K562 (cell line): Measurements from ENCODE around the gene ACAD10. TPM values are rescaled to one million over a fixed set of nuclear protein-coding genes. Genes with fewer than 3 reads are reported as not detected.

Experiments
- CEBPB ChIP-seq: fragments of 450-650 bp; IDR thresholded peaks from 2 replicates; pipeline ENCODE4 v1.6.1; 2016; ENCODE audit warnings: missing genetic modification characterization, missing compliant biosample characterization
- ELF1 ChIP-seq: fragments of 200-800 bp; sonication (Bioruptor generic); IDR thresholded peaks from 2 replicates; pipeline ENCODE4 v1.6.1; 2016; ENCODE audit warnings: missing genetic modification characterization, missing compliant biosample characterization
- ETV6 ChIP-seq, 3 experiments: fragments of 150-350 bp in 1 of 3; sonication (generic) in 1 of 3; formaldehyde crosslinking in 1 of 3; IDR thresholded peaks; 2 replicates each; pipeline versions ENCODE4 v1.6.1 to v1.8.0; 2014 to 2022; ENCODE audit warnings: borderline replicate concordance in 2 of 3, low read depth in 2 of 3, antibody characterized with exemption in 1 of 3, low read length in 1 of 3, mild to moderate bottlenecking in 1 of 3, missing genetic modification reagents in 1 of 3
- HDAC6 ChIP-seq: IDR thresholded peaks from 2 replicates; pipeline ENCODE4 v1.6.1; 2012; ENCODE audit warnings: low read depth, mild to moderate bottlenecking, control low read depth, inconsistent platforms, low read length, moderate library complexity
- HNRNPLL ChIP-seq: fragments of 200-400 bp; formaldehyde crosslinking; IDR thresholded peaks from 2 replicates; pipeline ENCODE4 v1.6.1; 2017; ENCODE audit warnings: low read length, low read depth, mild to moderate bottlenecking; ENCODE audit not compliant: poor library complexity, severe bottlenecking
- HOXB6 ChIP-seq: fragments of 250-450 bp; sonication (Bioruptor Pico); IDR thresholded peaks from 2 replicates; pipeline ENCODE4 v1.5.1; 2022; ENCODE audit warnings: mild to moderate bottlenecking, borderline replicate concordance
- KDM1A ChIP-seq, 2 experiments: fragments of 450-650 bp; IDR thresholded peaks; 2 replicates each; pipeline ENCODE4 v1.6.1; 2016; ENCODE audit warnings: mild to moderate bottlenecking in 2 of 2
- MIER1 ChIP-seq: fragments of 450-650 bp; IDR thresholded peaks from 2 replicates; pipeline ENCODE4 v1.6.1; 2016; ENCODE audit warnings: antibody characterized with exemption, mild to moderate bottlenecking, low read depth
- MTA2 ChIP-seq: fragments of 450-650 bp; IDR thresholded peaks from 2 replicates; pipeline ENCODE4 v1.6.1; 2016; ENCODE audit warnings: low read depth
- MYBL2 ChIP-seq, 2 experiments: fragments of 450-650 bp in 1 of 2; sonication (generic) in 1 of 2; formaldehyde crosslinking in 1 of 2; IDR thresholded peaks; 2 replicates each; pipeline versions ENCODE4 v1.6.1 to v1.8.1; 2017 to 2022; ENCODE audit warnings: borderline replicate concordance in 1 of 2, inconsistent platforms in 1 of 2, low read depth in 1 of 2, mild to moderate bottlenecking in 1 of 2, missing genetic modification reagents in 1 of 2, moderate library complexity in 1 of 2
- PML ChIP-seq: IDR thresholded peaks from 2 replicates; pipeline ENCODE4 v1.6.1; 2012; ENCODE audit warnings: low read length, inconsistent platforms
- PTBP1 ChIP-seq: fragments of 200-400 bp; formaldehyde crosslinking; IDR thresholded peaks from 2 replicates; pipeline ENCODE4 v1.6.1; 2017; ENCODE audit warnings: low read depth, low read length
- RBM25 ChIP-seq: fragments of 200-400 bp; formaldehyde crosslinking; IDR thresholded peaks from 2 replicates; pipeline ENCODE4 v1.6.1; 2018; ENCODE audit warnings: low read length, low read depth, moderate library complexity; ENCODE audit not compliant: severe bottlenecking
- SRSF9 ChIP-seq: fragments of 200-400 bp; formaldehyde crosslinking; IDR thresholded peaks from 2 replicates; pipeline ENCODE4 v1.6.1; 2017; ENCODE audit warnings: low read depth, low read length, borderline replicate concordance
- WHSC1 ChIP-seq: IDR thresholded peaks from one replicate; pipeline ENCODE4 v1.6.1; 2012; ENCODE audit warnings: low read length, control low read depth, inconsistent platforms
- ZNF274 ChIP-seq: IDR thresholded peaks from 2 replicates; pipeline ENCODE4 v1.6.1; 2011; ENCODE audit warnings: low read depth, mild to moderate bottlenecking, low read length, moderate library complexity, borderline replicate concordance
- polyA plus RNA-seq, 8 experiments: library from polyadenylated mRNA; depleted of rRNA in 4 of 8; stranded (reverse) in 5 of 8; unstranded in 3 of 8; fragments of >200 nt; fragmentation: Nextera tagmentation in 2 of 8; fragmentation: Illumina TruSeq in 1 of 8; extraction: Ambion mirVana in 2 of 8; extraction: Trizol in 1 of 8; gene quantifications; 2 replicates each; pipeline versions ENCODE4 v1.2.1 to v1.2.3, GENCODE V29; 2011 to 2014; ENCODE audit warnings: inconsistent platforms in 1 of 8, missing spikeins in 1 of 8
- total RNA-seq, 7 experiments: library from RNA; depleted of rRNA in 6 of 7; stranded (reverse); fragments of >200 nt in 6 of 7; fragmentation: Illumina TruSeq in 2 of 7; extraction: Trizol in 2 of 7; gene quantifications; 2 replicates each; pipeline versions ENCODE4 v1.2.1 to v1.2.3, GENCODE V29; 2011 to 2021; ENCODE audit warnings: low replicate concordance in 1 of 7
- TF ChIP-seq, protein P1 (sequence below): fragments of 250-450 bp; sonication (Bioruptor Pico); IDR thresholded peaks from 2 replicates; pipeline ENCODE4 v1.4.0; 2020; ENCODE audit warnings: mild to moderate bottlenecking, moderate library complexity
- TF ChIP-seq, protein P2 (sequence below): fragments of 450-650 bp; IDR thresholded peaks from 2 replicates; pipeline ENCODE4 v1.6.1; 2016; ENCODE audit warnings: mild to moderate bottlenecking
- TF ChIP-seq, protein P3 (sequence below): fragments of 450-650 bp; IDR thresholded peaks from one replicate; pipeline ENCODE4 v1.6.1; 2018; ENCODE audit warnings: mild to moderate bottlenecking, moderate library complexity; ENCODE audit not compliant: partially characterized antibody

Gene ACAD10
- total and polyA plus RNA-seq, 9 of the 15 experiments (the other 6 are each of a cell fraction or from before 2014, with no cell fraction given), result 2.3 to 19.2 (median 12.0) TPM

DNA sequence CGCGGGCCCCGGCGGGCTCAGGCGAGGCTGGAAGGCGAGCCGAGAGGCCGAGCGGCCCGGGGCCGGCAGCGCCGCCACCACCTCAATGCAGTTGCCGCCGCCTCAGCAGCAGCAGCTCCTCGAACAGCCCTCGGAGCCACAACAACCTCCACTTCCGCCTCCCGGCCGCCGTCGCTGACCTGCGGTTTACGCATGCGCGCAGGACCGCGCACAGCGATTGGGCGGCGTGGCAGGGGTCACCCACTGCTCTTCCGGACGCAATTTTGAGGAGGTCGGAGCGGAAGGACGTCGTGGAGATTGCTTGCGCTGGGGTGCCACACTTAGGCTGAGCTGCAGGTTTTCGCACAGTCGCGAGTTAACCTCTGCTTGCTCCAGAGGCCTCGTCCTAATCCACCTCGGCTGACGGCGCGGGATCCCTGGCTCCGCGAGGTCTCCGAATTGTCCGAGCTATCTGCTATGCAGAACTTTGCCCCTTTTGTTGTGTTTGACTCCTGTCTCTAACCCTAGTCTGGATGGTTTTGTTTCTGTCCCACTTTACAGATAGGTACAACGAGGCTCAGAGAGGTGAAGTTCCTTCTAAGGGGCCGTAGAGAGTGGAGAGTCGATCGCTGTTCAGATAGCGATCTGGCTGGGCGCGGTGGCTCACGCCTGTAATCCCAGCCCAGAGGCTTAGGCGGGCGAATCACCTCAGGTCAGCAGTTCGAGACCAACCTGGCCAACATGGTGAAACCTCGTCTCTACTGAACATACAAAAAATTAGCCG is at the start of gene ACAD10, which contains the start of gene BRAP (continued):
- TF ChIP-seq, protein P1, sequence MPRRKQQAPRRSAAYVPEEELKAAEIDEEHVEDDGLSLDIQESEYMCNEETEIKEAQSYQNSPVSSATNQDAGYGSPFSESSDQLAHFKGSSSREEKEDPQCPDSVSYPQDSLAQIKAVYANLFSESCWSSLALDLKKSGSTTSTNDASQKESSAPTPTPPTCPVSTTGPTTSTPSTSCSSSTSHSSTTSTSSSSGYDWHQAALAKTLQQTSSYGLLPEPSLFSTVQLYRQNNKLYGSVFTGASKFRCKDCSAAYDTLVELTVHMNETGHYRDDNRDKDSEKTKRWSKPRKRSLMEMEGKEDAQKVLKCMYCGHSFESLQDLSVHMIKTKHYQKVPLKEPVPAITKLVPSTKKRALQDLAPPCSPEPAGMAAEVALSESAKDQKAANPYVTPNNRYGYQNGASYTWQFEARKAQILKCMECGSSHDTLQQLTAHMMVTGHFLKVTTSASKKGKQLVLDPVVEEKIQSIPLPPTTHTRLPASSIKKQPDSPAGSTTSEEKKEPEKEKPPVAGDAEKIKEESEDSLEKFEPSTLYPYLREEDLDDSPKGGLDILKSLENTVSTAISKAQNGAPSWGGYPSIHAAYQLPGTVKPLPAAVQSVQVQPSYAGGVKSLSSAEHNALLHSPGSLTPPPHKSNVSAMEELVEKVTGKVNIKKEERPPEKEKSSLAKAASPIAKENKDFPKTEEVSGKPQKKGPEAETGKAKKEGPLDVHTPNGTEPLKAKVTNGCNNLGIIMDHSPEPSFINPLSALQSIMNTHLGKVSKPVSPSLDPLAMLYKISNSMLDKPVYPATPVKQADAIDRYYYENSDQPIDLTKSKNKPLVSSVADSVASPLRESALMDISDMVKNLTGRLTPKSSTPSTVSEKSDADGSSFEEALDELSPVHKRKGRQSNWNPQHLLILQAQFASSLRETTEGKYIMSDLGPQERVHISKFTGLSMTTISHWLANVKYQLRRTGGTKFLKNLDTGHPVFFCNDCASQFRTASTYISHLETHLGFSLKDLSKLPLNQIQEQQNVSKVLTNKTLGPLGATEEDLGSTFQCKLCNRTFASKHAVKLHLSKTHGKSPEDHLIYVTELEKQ (CRISPR knock-in tag), result no peak
- TF ChIP-seq RBM25 (peak; percentile 97), HNRNPLL (peak; percentile 65), MIER1 (no peak), MYBL2 (IDR thresholded peaks at IDR 0.05; ENCODE audit: low read depth) (no peak), MYBL2 (CRISPR knock-in tag; IDR thresholded peaks at IDR 0.05; ENCODE audit: borderline replicate concordance) (no peak), ETV6 (IDR thresholded peaks at IDR 0.05; ENCODE audit: borderline replicate concordance in 1 of 2, low read depth in 2 of 2, low read length in 1 of 2) (no peak), ETV6 (CRISPR knock-in tag; IDR thresholded peaks at IDR 0.05; ENCODE audit: borderline replicate concordance) (no peak), SRSF9 (no peak), ELF1 (peak; percentile 99), KDM1A (IDR thresholded peaks at IDR 0.05) (peak; percentile 94 to 98), HOXB6 (CRISPR knock-in tag) (no peak), MTA2 (peak; percentile 45), PTBP1 (peak; percentile 88), ZNF274 (no peak), WHSC1 (no peak), CEBPB (tag) (peak; percentile 6; the same call in 1 of the 2 replicates), HDAC6 (no peak), PML (peak; percentile 77)
- TF ChIP-seq, protein P2, sequence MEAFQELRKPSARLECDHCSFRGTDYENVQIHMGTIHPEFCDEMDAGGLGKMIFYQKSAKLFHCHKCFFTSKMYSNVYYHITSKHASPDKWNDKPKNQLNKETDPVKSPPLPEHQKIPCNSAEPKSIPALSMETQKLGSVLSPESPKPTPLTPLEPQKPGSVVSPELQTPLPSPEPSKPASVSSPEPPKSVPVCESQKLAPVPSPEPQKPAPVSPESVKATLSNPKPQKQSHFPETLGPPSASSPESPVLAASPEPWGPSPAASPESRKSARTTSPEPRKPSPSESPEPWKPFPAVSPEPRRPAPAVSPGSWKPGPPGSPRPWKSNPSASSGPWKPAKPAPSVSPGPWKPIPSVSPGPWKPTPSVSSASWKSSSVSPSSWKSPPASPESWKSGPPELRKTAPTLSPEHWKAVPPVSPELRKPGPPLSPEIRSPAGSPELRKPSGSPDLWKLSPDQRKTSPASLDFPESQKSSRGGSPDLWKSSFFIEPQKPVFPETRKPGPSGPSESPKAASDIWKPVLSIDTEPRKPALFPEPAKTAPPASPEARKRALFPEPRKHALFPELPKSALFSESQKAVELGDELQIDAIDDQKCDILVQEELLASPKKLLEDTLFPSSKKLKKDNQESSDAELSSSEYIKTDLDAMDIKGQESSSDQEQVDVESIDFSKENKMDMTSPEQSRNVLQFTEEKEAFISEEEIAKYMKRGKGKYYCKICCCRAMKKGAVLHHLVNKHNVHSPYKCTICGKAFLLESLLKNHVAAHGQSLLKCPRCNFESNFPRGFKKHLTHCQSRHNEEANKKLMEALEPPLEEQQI, result no peak
- TF ChIP-seq, protein P3, sequence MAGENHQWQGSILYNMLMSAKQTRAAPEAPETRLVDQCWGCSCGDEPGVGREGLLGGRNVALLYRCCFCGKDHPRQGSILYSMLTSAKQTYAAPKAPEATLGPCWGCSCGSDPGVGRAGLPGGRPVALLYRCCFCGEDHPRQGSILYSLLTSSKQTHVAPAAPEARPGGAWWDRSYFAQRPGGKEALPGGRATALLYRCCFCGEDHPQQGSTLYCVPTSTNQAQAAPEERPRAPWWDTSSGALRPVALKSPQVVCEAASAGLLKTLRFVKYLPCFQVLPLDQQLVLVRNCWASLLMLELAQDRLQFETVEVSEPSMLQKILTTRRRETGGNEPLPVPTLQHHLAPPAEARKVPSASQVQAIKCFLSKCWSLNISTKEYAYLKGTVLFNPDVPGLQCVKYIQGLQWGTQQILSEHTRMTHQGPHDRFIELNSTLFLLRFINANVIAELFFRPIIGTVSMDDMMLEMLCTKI, result no peak
